Stimulated activated CD8-positive, alpha-beta memory T cell treated with anti-CD3 and anti-CD28 coated beads, Interleukin-2, amount 100 ng/mL, for 1 hour (primary cell): ENCODE measurements around the gene TMEM74B.

Experiments
- DNase-seq, 2 donors: peaks; one replicate each; pipeline ENCODE4 v3.0.0-alpha.2; 2020; ENCODE audit warnings: low read depth in 2 of 2

TMEM74B gene

GRCh38 chr20:1137236-1137635 lies 47.5 kb downstream of the TMEM74B start:
- DNase-seq, result no peak

- DNase-seq, result no peak
Measured at GRCh38 chr20:1134836-1135235, 49.9 kb downstream of the TMEM74B start.

GRCh38 chr20:1134355-1134754 lies 50.4 kb downstream of the TMEM74B start:
- DNase-seq, result no peak

- no peak for DNase-seq
Measured at GRCh38 chr20:1131354-1131753, 53.4 kb downstream of the TMEM74B start.

- DNase-seq, result no peak
Measured at GRCh38 chr20:1130847-1131246, 53.9 kb downstream of the TMEM74B start.
